Epithelial cell of esophagus (primary cell): ENCODE data around the gene STON2.
A peak's percentile ranks its signal among the peaks of the same experiment; 100 is the strongest.

ENCODE experiments used
- DNase-seq: peaks from one replicate; pipeline ENCODE4 v3.0.0; 2010; ENCODE audit warnings: low read depth
- H3K4me3 ChIP-seq: 2 replicates; pipeline ENCODE4 v1.5.1; 2011; ENCODE audit warnings: mild to moderate bottlenecking, low read length, control low read depth
- CTCF ChIP-seq: IDR thresholded peaks from 2 replicates; pipeline ENCODE4 v1.5.1; 2011; ENCODE audit warnings: low read depth, mild to moderate bottlenecking, low read length, control low read depth, inconsistent platforms; ENCODE audit not compliant: insufficient read depth; ENCODE audit errors: missing control alignments

The STON2 gene

GRCh38 chr14:81337073-81337472 is 63.1 kb downstream of the STON2 start:
- TF ChIP-seq CTCF: no peak
- H3K4me3 ChIP-seq: no peak overlapping the region
- DNase-seq: peak; percentile 66

GRCh38 chr14:81336009-81336408 is 64.1 kb downstream of the STON2 start:
- no peak overlapping the region for H3K4me3 ChIP-seq
- no peak for DNase-seq
- no peak for TF ChIP-seq CTCF

- H3K4me3 ChIP-seq: no peak overlapping the region
- TF ChIP-seq CTCF: no peak
- no peak for DNase-seq
Observed at GRCh38 chr14:81332725-81333124, 67.4 kb downstream of the STON2 start.

- DNase-seq: peak; percentile 55
- no peak for TF ChIP-seq CTCF
- H3K4me3 ChIP-seq: no peak overlapping the region
Observed at GRCh38 chr14:81331229-81332021, 68.7 kb downstream of the STON2 start.

- no peak for TF ChIP-seq CTCF
- DNase-seq: peak; percentile 97
- no peak overlapping the region for H3K4me3 ChIP-seq
Observed at GRCh38 chr14:81330619-81331122, 69.5 kb downstream of the STON2 start.

DNA sequence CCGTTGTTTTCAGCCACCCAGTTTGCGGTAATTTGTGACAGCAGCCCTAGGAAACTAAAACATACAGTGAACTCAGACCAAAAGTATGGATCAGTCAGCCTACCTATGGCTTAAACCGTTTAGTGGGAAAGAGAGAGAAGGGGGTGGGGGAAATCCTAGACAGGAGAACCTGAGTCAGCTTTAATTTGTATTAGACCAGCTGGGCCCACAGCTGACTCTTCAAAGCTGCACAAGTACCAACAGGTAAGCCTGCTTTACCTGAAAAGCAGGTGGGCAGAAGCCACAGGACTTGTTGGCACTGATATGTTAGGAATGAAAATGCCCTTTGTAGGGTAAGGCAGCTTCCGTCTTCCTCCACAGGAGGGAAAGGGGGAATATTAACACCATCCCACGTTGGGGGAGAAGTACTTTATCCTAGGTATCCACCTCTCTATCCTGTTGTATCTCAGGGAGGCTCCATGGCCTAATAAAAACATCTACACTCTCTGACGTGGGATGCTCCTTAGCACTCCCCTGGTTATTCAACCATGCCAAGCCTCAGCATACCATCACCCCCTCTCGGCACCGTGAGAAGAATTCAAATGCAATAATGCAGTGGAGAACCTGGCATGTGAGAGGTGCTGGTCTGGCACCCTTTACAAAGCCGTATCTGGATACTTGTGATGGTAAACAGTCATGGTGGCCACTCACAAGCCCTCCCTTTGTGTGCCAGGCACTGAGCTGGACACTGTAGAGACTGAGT is 70.3 kb downstream of the STON2 start:
- peak; percentile 100 for DNase-seq
- peak overlapping the region; percentile 11 for H3K4me3 ChIP-seq
- no peak for TF ChIP-seq CTCF
